Stimulated activated memory B cell treated with anti-CD40 and anti-IgM and Interleukin-4, amounts not matched to agents 10 μg/mL and 1 μg/mL and 100 μg/mL, for 72 hours (primary cell): ENCODE data around the gene MCM5.
"Not testable (repeated sequence)": the region's sequence is repeated elsewhere in the genome, so short reads cannot be mapped to it uniquely, and the experiment has no call there.

Experiments used
- ATAC-seq: fragments of 150-1000 bp; cut with Tn5 transposase; 2 replicates; pipeline ENCODE4 v1.10.0; 2021
- H3K27ac Mint-ChIP-seq: one replicate; pipeline ENCODE4 v1.8.0; 2022; ENCODE audit warnings: mild to moderate bottlenecking, mixed read lengths
- H3K27me3 Mint-ChIP-seq: one replicate; pipeline ENCODE4 v1.8.0; 2022; ENCODE audit warnings: mixed read lengths
- H3K36me3 Mint-ChIP-seq: one replicate; pipeline ENCODE4 v1.8.0; 2022; ENCODE audit warnings: mixed read lengths
- H3K4me1 Mint-ChIP-seq: one replicate; pipeline ENCODE4 v1.8.0; 2022; ENCODE audit warnings: mixed read lengths
- H3K4me3 Mint-ChIP-seq: one replicate; pipeline ENCODE4 v1.8.0; 2022; ENCODE audit warnings: mild to moderate bottlenecking, moderate library complexity, mixed read lengths
- H3K9me3 Mint-ChIP-seq: one replicate; pipeline ENCODE4 v1.8.0; 2022; ENCODE audit warnings: mixed read lengths

The MCM5 gene

GRCh38 chr22:35458547-35459422, 58.8 kb downstream of the MCM5 start:
- Mint-ChIP-seq H3K27me3 (no peaks in the 10 kb centered on the region), H3K36me3 (peaks cover 18% of the 10 kb centered on the region), H3K9me3 (peaks cover 6% of the 10 kb centered on the region), H3K4me1 (no peaks in the 10 kb centered on the region), H3K27ac (no peak overlapping the region), H3K4me3 (no peak overlapping the region)
- no peak for ATAC-seq

- H3K9me3 Mint-ChIP-seq, result peaks cover 6% of the 10 kb centered on the region
- H3K27me3 Mint-ChIP-seq, result no peaks in the 10 kb centered on the region
- no peak for ATAC-seq
- H3K4me1 Mint-ChIP-seq, result peaks cover 4% of the 10 kb centered on the region
- H3K27ac Mint-ChIP-seq, result no peak overlapping the region
- peaks cover 20% of the 10 kb centered on the region for H3K36me3 Mint-ChIP-seq
- H3K4me3 Mint-ChIP-seq, result no peak overlapping the region
Observed at GRCh38 chr22:35459423-35459894, 59.5 kb downstream of the MCM5 start.

- not testable (repeated sequence) for H3K4me3 Mint-ChIP-seq, H3K9me3 Mint-ChIP-seq, ATAC-seq, H3K27ac Mint-ChIP-seq, H3K27me3 Mint-ChIP-seq, H3K4me1 Mint-ChIP-seq
- peaks cover 20% of the 10 kb centered on the region for H3K36me3 Mint-ChIP-seq
Observed at GRCh38 chr22:35459976-35460375, 60.0 kb downstream of the MCM5 start.

- ATAC-seq, result no peak
- Mint-ChIP-seq H3K4me1 (peaks cover 10% of the 10 kb centered on the region), H3K27me3 (no peaks in the 10 kb centered on the region), H3K36me3 (peaks cover 20% of the 10 kb centered on the region), H3K9me3 (peaks cover 6% of the 10 kb centered on the region), H3K27ac (no peak overlapping the region), H3K4me3 (no peak overlapping the region)
Observed at GRCh38 chr22:35460688-35461087, 60.7 kb downstream of the MCM5 start.

GRCh38 chr22:35462498-35463230, 62.7 kb downstream of the MCM5 start:
- peaks cover 6% of the 10 kb centered on the region for H3K9me3 Mint-ChIP-seq
- H3K27ac Mint-ChIP-seq, result no peak overlapping the region
- H3K4me3 Mint-ChIP-seq, result no peak overlapping the region
- ATAC-seq, result no peak
- H3K27me3 Mint-ChIP-seq, result no peaks in the 10 kb centered on the region
- H3K4me1 Mint-ChIP-seq, result peaks cover 10% of the 10 kb centered on the region
- peaks cover 20% of the 10 kb centered on the region for H3K36me3 Mint-ChIP-seq

GRCh38 chr22:35463231-35463933, 63.4 kb downstream of the MCM5 start:
- H3K4me1 Mint-ChIP-seq, result peaks cover 10% of the 10 kb centered on the region
- ATAC-seq, result no peak
- no peak overlapping the region for H3K27ac Mint-ChIP-seq
- H3K36me3 Mint-ChIP-seq, result peaks cover 20% of the 10 kb centered on the region
- H3K9me3 Mint-ChIP-seq, result peaks cover 6% of the 10 kb centered on the region
- H3K4me3 Mint-ChIP-seq, result no peak overlapping the region
- no peaks in the 10 kb centered on the region for H3K27me3 Mint-ChIP-seq

- no peak overlapping the region for H3K27ac Mint-ChIP-seq
- H3K4me1 Mint-ChIP-seq, result peaks cover 10% of the 10 kb centered on the region
- ATAC-seq, result peak; percentile 27
- no peak overlapping the region for H3K4me3 Mint-ChIP-seq
- no peaks in the 10 kb centered on the region for H3K27me3 Mint-ChIP-seq
- peaks cover 6% of the 10 kb centered on the region for H3K9me3 Mint-ChIP-seq
- peaks cover 22% of the 10 kb centered on the region for H3K36me3 Mint-ChIP-seq
Observed at GRCh38 chr22:35464399-35464798, 64.5 kb downstream of the MCM5 start.

- no peak for ATAC-seq
- H3K9me3 Mint-ChIP-seq, result peaks cover 6% of the 10 kb centered on the region
- no peaks in the 10 kb centered on the region for H3K27me3 Mint-ChIP-seq
- H3K36me3 Mint-ChIP-seq, result peaks cover 28% of the 10 kb centered on the region
- H3K4me3 Mint-ChIP-seq, result no peak overlapping the region
- H3K4me1 Mint-ChIP-seq, result peaks cover 10% of the 10 kb centered on the region
- H3K27ac Mint-ChIP-seq, result no peak overlapping the region
Observed at GRCh38 chr22:35465109-35465701, 65.3 kb downstream of the MCM5 start.

GRCh38 chr22:35467681-35468434, 67.9 kb downstream of the MCM5 start:
- Mint-ChIP-seq H3K27me3 (no peaks in the 10 kb centered on the region), H3K4me3 (no peak overlapping the region), H3K9me3 (peaks cover 8% of the 10 kb centered on the region), H3K36me3 (peaks cover 46% of the 10 kb centered on the region), H3K4me1 (peaks cover 10% of the 10 kb centered on the region), H3K27ac (no peak overlapping the region)
- ATAC-seq, result no peak

GRCh38 chr22:35470903-35471321, 71.0 kb downstream of the MCM5 start:
- peaks cover 44% of the 10 kb centered on the region for H3K36me3 Mint-ChIP-seq
- H3K4me3 Mint-ChIP-seq, result no peak overlapping the region
- peaks cover 15% of the 10 kb centered on the region for H3K27me3 Mint-ChIP-seq
- no peak for ATAC-seq
- H3K9me3 Mint-ChIP-seq, result peaks cover 2% of the 10 kb centered on the region
- H3K4me1 Mint-ChIP-seq, result no peaks in the 10 kb centered on the region
- H3K27ac Mint-ChIP-seq, result no peak overlapping the region

- Mint-ChIP-seq H3K27me3 (peaks cover 22% of the 10 kb centered on the region), H3K36me3 (peaks cover 44% of the 10 kb centered on the region)
- H3K4me3 Mint-ChIP-seq, H3K9me3 Mint-ChIP-seq, H3K27ac Mint-ChIP-seq, H3K4me1 Mint-ChIP-seq, ATAC-seq: not testable (repeated sequence)
Observed at GRCh38 chr22:35471566-35471965, 71.6 kb downstream of the MCM5 start.

- Mint-ChIP-seq H3K27me3 (peaks cover 30% of the 10 kb centered on the region), H3K36me3 (peaks cover 44% of the 10 kb centered on the region), H3K27ac (no peak overlapping the region)
Observed at GRCh38 chr22:35472488-35472887, 72.5 kb downstream of the MCM5 start.

GRCh38 chr22:35473971-35474370, 74.0 kb downstream of the MCM5 start:
- peaks cover 2% of the 10 kb centered on the region for H3K9me3 Mint-ChIP-seq
- H3K27ac Mint-ChIP-seq, result no peak overlapping the region
- peaks cover 45% of the 10 kb centered on the region for H3K27me3 Mint-ChIP-seq
- peaks cover 44% of the 10 kb centered on the region for H3K36me3 Mint-ChIP-seq
- H3K4me3 Mint-ChIP-seq, result no peak overlapping the region
- ATAC-seq, result no peak
- peaks cover 13% of the 10 kb centered on the region for H3K4me1 Mint-ChIP-seq

More at GRCh38 chr22:35472488-35472887, 72.5 kb downstream of the MCM5 start:
- no peaks in the 10 kb centered on the region for H3K4me1 Mint-ChIP-seq
- peaks cover 2% of the 10 kb centered on the region for H3K9me3 Mint-ChIP-seq
- no peak for ATAC-seq
- no peak overlapping the region for H3K4me3 Mint-ChIP-seq
